HFF-Myc (cell line): ENCODE data around the gene KIF1A.

ENCODE experiments used
- DNase-seq: peaks from one replicate; pipeline ENCODE4 v3.0.0-alpha.2; 2011; ENCODE audit warnings: low read depth; ENCODE audit errors: extremely low read depth
- H3K4me3 ChIP-seq: replicated peaks from 2 replicates; pipeline ENCODE4 v1.5.1; 2011; ENCODE audit warnings: low read depth, mild to moderate bottlenecking, control low read depth, low read length
- CTCF ChIP-seq: IDR thresholded peaks from 2 replicates; pipeline ENCODE4 v1.5.1; 2012; ENCODE audit warnings: mild to moderate bottlenecking, low read depth, low read length, control low read depth; ENCODE audit errors: missing control alignments

KIF1A gene

GRCh38 chr2:240705204-240705791 is 114.7 kb downstream of the KIF1A start:
- TF ChIP-seq CTCF = no peak
- no peak for DNase-seq
- H3K4me3 ChIP-seq = no peak overlapping the region

GRCh38 chr2:240704651-240705050 is 115.4 kb downstream of the KIF1A start:
- TF ChIP-seq CTCF = no peak

GRCh38 chr2:240703417-240704341 is 116.3 kb downstream of the KIF1A start:
- H3K4me3 ChIP-seq = no peak overlapping the region

More at GRCh38 chr2:240704651-240705050, 115.4 kb downstream of the KIF1A start:
- no peak for DNase-seq
- no peak overlapping the region for H3K4me3 ChIP-seq

GRCh38 chr2:240702640-240703011 is 117.4 kb downstream of the KIF1A start:
- DNase-seq = no peak
- TF ChIP-seq CTCF = no peak
- no peak overlapping the region for H3K4me3 ChIP-seq

More at GRCh38 chr2:240703417-240704341, 116.3 kb downstream of the KIF1A start:
- TF ChIP-seq CTCF = no peak
- no peak for DNase-seq

- no peak for DNase-seq
Observed at GRCh38 chr2:240701736-240702639, 118.0 kb downstream of the KIF1A start.

More at GRCh38 chr2:240701736-240702639, 118.0 kb downstream of the KIF1A start:
- TF ChIP-seq CTCF = no peak
- H3K4me3 ChIP-seq = no peak overlapping the region
